NCI-H748 (cell line): ENCODE data around the gene THOC1.
"Not testable (repeated sequence)": the region's sequence is repeated elsewhere in the genome, so short reads cannot be mapped to it uniquely, and the experiment has no call there.

Source experiments
- DNase-seq: peaks from one replicate; lab custom pipeline; 2025; ENCODE audit not compliant: unreplicated experiment; lab: John Stamatoyannopoulos, UW

Gene THOC1, protein sequence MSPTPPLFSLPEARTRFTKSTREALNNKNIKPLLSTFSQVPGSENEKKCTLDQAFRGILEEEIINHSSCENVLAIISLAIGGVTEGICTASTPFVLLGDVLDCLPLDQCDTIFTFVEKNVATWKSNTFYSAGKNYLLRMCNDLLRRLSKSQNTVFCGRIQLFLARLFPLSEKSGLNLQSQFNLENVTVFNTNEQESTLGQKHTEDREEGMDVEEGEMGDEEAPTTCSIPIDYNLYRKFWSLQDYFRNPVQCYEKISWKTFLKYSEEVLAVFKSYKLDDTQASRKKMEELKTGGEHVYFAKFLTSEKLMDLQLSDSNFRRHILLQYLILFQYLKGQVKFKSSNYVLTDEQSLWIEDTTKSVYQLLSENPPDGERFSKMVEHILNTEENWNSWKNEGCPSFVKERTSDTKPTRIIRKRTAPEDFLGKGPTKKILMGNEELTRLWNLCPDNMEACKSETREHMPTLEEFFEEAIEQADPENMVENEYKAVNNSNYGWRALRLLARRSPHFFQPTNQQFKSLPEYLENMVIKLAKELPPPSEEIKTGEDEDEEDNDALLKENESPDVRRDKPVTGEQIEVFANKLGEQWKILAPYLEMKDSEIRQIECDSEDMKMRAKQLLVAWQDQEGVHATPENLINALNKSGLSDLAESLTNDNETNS

DNA sequence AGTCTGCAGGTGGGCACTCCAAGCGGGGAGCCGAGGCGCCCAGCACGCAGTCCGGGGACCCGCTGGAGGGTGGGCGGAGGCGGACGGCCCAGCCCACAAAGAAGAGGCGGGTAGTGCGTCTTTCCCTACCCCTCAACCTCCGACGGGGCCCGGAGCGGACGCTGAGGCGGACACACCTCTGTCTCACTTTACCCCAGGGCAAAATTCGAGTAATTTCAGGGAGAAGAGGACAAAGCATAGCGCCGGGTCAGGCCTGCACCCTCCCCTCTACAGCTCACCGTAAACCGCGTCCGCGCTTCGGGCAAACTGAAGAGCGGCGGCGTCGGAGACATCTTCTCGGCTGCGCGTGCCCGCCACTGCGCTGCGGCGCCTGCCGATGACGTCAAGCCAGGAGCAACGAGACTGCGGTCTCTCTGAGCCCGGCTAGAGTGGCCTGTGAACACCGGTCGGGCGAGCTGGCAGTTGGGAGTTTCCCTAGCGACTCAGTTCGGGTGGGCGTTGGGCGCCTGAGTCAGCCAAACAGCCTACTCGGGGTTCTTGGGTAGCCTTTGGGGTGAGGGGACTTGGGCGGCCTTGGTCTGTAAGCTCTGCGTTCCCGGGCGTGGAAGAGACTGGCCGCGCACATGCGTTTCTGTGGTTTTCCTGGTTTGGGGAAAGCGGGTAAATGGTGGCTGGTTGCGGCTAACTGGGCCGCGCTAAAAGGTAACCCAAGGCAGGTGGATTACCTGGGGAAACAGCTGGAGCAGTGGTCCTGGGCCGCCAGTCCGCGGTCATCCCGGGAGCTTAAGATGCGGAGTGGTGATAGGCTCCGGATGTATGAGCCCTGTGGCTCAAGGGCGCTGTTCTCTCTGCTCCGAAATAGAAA lies at the start of gene THOC1:
TSS of gene THOC1 (minus strand) at position 360 of the 865 bp plus-strand sequence. CDS start at position 332, 28 bp downstream.
- peak; percentile 96 for DNase-seq

DNA sequence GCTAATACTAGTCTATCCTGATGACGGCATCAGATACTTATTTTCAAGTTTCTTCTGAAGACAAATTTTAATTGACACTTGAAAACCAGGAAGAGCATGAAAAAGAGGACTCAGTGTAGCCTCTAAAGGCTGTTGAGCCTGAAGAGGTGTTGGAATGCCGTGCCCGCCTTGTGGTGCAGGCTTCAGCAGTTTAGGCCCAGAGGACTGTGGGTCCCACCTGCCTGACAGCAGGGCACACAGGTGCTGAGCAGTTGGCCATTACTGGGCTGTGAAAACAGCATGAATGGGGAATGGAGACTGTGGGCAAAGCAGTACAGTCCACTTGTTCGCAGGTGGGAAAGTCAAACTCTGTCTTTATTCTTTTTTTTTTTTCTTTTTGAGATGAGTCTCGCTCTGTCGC lies 49.8 kb upstream of the THOC1 start:
- no peak for DNase-seq

DNA sequence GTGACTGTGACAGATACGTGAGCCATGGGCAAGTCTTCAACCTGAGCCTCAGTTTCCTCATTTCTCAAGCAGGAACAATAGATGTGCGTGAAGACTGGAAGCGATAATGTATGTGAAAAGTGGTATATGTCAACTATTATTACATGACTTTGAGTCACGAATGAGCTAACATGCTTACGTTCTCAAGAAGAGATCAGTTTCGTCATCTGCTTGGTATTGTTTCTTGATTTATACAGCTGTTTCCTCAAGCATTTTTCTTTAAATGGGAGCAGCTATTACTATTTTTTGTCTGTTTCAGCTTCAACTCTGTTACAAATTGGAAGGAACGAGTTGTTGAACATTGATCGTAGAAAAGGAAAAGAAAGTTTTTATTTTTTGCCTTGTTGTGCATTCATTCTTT lies 48.5 kb upstream of the THOC1 start:
- DNase-seq, result no peak

DNA sequence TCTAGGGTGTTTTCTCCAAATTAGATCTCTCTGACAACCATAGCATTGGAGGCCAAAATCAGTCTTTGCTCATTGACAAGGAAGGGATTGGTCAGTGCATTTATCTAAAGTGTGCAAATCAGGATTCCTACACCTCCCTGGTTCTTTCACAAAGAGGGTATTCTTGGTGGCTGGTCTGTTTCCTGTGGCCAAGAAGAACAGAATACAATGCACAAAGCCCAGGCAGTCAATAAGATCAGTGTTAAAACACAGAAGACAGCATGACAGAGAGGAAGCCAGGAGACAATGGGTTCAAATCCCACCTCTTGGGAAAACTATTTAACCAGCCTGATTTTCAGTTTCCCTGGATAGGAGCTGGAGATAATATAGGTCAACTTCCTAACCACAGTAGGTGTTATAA lies 46.1 kb upstream of the THOC1 start:
- DNase-seq, result no peak

DNA sequence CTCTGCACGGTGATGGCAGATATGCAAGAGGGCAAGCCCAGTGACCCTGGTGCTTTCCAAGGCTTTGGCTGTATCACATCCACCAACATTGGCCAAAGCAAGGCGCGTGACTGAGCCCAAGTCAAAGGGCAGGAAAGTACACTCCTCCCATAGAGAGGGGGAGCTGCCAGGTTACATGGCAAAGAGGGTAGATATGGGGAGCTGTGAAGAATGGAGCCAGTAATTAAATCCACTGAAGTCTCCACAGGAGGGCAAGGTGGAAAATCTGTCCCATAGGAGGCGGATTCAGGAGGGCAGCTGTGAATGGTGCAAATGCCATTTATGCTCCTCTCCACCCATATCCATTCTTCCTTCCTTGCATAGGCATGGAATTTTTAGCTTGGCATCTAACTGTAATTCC lies 44.6 kb upstream of the THOC1 start:
- DNase-seq, result no peak

DNA sequence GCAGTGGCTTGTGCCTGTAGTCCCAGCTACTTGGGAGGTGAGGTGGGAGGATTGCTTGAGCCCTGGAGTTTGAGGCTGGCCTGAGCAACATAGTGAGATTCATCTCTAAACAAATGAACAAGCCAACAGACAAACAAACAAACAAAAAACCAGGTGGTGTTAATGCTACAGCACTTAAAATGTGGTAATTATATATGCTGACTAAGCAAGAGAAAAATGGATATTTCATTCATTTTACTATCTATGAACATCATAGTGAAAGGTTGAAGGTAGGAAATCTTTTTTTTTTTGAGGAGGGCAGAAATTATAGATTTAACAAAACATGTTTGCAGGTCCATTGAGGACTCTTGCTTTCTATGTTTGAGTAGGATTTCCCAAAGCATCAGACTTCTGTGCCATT lies 42.2 kb upstream of the THOC1 start:
- no peak for DNase-seq

DNA sequence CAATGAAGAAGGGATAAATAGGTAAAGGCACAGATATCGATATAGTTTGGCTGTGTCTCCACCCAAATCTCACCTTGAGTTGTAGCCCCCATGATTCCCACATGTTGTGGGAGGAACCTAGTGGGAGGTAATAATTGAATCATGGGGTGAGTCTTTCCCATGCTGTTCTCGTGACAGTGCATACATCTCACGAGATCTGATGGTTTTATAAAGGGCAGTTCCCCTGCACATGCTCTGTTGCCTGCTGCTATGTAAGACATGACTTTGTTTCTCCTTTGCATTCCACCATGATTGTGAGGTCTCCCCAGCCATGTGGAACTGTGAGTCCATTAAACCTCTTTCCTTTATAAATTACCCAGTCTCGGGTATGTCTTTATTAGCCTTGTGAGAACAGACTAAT lies 40.2 kb upstream of the THOC1 start:
- not testable (repeated sequence) for DNase-seq

DNA sequence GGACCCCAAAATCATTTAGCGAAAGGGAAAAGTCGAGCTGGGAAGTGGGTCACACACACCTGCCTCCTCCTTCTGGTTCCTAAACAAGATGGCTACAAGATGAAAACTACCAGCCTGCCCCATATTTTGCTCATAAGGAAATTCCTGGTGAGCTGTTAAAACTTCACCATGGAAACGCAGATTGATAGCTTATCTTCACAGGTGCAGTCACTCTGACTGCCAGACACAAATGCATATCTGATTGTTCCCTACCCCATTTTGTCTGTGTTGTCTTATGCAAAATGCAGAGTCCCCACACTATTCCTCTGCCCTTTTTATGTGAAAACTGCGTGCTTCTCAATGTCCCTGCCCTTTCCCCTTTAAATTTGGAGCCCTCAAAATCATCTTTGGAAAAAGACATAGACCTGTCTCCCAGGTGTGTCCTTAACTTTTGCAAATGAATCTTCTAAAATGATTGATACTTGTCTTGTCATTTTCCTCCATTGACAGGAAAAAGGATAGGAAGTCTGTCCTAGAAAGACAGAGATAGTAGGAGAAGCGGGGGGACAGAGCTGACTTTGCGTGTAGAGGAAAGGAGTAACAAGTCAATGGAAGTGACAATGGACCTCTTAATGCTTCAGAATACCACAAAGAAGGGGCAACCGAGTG lies 38.9 kb upstream of the THOC1 start:
- DNase-seq, result peak; percentile 18

DNA sequence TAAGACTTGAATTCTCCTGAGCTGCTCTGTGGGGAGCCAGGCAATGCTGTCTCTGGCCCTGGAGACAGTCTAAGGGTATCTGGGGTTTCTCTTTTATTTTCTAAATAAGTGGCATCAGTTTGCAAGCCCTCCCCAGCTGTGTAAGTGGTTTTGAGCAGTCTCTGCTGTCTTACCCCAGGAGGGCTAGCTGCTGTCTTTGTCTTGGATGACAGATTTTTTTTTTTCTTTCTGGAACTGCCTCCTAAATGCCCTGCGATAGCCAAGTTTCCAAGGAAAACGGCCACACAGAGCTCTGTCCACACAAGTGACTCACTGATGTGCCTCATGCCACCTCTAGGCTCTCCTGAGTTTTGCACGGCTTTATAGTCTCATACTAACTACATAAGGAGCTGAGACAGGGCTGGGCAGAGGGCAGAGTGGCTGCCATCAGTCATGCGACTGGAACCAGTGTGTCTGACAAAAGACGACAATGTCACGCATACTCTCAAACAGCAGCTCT lies 37.2 kb upstream of the THOC1 start:
- peak; percentile 15 for DNase-seq

DNA sequence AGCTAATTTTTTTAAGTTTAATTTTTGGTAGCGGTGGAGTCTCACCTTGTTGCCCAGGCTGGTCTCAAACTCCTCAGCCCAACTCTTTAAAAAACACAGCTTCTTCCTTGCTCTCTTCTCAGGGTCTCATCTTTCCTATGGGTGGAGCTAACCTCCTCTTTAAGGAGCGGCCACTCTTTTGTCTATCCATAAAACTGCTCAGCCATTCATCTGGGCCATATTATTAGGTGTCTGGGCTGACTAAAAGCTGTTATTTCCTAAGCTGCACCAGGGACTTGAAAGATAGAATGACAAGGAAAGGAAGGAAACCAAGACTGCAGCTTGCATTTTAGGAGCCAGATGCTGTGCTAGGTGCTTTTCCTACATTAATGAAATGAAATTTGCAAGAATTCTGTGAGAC lies 35.8 kb upstream of the THOC1 start:
- no peak for DNase-seq

DNA sequence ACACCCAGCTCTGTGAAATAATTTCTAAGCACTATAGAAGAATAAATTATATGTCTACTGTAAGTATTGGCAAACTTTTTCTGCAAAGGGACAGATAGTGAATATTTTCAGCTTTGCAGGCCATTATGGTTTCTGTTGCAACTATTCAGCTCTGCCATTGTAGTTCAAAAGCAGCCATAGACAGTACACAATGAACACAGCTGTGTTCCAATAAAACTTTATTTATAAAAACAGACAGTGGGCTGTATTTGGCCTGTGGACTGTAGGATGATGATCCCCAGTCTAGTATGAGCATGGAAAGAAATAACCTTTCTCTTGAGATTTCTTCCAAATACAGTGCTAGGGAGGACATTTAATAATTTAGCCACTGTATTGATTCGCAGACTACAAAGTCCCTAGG lies 35.2 kb upstream of the THOC1 start:
- DNase-seq, result no peak

DNA sequence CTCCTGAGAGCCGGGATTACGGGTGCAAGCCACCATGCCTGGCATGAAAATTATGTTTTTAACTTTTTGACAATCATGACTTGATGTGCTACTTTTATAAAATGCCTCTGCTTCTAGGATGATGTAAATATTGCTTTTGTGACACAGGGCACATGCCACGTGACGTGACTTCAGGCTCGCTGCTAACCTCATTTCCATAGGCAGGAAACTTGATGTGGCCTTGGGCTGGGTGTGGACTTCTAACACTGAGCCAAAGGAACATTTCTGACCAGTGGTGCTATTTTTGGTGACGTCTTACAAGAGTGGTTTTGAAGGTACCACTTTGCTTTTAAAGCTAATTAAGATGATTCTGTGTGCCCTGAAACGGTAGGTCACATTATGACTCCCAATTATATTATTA lies 34.2 kb upstream of the THOC1 start:
- DNase-seq, result no peak

DNA sequence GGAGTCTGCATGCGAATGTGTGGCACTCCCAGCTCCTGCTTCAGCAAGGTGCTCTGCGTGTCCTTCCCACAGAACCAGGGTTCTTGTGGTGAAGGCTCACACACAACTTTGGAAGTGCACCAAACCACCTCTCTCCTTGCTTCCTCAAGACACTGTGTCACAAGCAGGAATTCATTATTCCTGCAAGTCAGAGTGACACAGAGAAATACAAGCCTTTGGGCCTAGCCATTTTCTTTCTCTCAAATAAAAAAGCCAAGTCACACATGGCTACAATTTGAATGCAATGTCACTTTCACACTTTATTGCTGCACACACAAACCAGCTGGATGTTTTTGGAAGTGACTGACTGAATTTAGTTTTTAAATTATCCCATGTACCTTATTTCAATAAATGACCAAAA lies 30.1 kb upstream of the THOC1 start:
- no peak for DNase-seq

DNA sequence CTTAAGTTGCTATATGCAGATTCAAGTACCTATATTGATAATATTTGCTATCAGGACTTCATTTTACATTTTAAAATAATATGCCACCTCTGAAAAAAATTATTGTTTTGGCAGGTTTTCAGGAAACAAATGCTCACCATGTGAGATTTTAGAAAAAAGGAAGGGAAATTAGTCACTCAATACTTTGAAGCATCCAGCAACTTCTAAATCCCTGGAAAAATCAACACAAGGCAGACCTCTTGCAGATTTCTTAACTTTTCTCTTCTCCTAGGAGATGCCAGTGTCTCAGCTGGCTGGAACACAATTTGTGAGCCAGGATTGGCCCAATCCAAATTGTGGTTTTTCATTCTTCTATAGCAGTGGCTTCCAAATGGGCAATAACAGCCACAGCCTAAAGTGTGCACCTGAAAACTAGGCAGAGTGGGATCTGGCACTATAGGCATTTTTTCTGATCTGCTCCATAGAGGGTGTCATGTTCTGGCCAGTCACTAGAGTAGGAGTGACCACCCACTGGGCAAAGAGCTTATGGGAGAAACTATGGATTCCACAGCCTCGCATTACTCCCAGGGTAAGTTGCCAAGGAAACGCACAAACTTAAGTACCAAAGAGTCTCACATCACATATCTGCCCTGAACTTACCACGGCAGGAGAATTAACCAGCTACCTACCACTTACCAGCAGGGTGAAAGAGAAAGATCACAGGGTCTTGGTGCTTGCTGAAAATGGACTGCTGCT lies 28.1 kb upstream of the THOC1 start:
- DNase-seq, result no peak

DNA sequence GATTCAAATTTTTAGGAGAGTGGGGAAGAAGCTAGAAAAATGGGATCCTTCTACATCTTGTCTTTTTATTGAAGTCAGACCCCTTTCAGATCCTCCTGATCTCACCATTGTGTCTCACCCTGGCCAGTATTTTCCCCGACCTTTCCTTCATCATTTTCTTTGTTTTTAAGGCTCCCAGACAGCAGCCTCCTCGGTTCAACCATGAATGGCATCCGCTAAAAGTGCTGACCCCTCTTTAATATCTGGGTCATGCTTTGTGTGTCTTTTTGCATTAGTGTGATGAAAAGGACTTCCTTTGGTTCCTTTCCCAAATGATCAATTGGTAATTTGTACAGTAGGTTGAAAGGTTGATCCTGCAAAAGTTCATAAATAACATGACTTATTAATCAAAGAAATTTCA lies 26.7 kb upstream of the THOC1 start:
- DNase-seq, result no peak

DNA sequence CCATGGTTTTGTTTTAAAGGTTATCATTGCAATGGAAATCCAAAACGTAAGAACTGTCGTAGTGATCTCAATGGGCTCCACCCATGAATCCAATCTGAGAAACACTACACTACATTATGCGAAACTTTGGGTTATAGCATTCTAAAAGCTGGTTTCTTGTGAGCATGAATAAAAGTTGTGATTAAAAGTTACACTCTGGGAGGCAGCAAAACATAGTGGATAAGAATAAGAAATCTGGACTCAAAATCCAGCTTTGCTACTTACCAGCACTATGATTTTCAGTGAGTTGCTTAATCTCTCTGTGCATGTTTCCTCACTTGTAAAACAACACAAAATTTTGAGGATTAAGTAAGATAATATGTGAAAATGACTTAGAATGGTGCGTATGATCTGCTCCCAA lies 25.7 kb upstream of the THOC1 start:
- DNase-seq, result no peak

DNA sequence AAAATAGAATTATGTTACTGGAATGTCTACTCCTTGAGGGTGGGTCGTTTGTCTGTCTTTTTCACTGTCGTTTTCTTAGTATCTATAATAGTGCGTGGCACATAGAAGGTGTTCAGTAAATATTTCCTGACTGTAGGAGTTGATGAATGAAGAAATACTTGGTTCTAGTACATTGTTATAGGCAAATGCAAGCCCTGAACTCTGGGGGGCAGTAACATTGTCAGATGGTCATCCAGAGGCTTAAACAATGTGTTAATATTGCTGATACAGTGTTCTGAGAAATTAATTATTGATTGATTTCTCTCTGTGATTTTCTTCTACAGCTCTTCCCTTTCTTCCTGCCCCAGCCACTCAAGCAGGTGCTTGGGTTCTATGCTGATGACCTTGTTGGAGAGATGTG lies 24.4 kb upstream of the THOC1 start:
- DNase-seq, result no peak

DNA sequence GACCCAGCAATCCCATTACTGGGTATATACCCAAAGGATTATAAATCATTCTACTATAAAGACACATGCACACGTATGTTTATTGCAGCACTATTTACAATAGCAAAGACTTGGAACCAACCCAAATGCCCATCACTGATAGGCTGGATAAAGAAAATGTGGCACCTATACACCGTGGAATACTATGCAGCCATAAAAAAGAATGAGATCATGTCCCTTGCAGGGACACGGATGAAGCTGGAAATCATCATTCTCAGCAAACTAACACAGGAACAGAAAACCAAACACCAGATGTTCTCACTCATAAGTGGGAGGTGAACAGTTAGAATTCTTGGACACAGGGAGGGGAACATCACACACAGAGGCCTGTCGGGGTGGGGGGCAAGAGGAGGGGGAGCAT lies 22.1 kb upstream of the THOC1 start:
- DNase-seq, result not testable (repeated sequence)

DNA sequence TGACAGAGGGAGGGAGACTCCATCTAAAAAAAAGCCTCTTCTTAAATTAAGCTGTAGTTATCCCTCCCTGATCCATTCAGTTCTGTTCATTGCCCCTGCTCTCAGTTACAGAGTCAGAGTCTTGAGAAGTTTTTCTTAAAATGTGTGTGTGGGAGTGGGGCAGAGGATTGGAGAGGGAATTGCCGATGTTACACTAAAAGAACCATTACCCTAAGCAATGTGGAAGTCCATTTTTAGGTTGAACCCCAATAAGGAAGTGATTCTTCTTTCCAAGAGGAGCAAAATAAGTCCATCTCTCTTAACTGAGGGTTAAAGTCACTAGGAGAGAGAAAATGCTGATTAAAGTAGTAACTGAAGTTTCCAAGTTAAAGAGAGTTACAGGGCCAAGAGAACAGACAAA lies 21.2 kb upstream of the THOC1 start:
- DNase-seq, result no peak

DNA sequence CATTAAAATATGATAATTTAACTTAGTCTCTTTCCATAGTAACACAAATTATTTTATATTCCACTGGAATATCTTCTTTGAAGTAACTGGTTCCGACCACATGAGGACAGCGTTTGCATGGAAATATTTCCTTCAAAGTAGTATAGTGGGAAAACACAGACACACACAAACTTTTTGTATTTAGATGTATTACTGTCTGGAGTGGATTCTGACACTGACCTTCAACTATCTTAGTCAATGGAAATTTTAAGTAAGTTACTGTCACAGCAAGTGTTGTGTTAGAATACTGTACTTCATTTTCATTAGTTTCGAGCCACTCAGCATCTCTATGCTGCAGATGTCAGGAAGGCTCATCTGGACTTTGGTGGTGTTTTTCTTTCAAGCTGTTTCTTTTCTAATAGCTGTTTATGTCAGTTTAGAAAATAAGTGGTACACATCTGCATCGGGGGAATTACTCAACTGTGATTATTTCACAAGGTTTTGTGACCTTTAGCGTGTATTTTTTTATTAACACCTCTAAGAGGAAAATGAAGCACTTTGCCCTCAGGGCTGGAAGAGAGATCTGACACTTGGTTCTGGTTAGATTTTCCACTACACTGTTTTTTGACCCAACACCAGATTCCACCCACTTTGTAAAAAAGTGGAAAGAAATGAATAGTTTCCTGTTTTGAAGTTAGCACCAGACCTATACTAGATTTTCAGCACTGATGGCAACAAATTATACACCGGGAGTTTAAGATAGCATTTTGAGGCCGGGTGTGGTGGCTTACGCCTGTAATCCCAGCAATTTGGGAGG lies 18.9 kb upstream of the THOC1 start:
- DNase-seq, result peak; percentile 14
